ENCODE results near the gene RFNG.

The RFNG gene

GRCh38 chr17:82061047-82061925, 9.7 kb upstream of the RFNG start:
- no peak for DNase-seq (ENCODE audit: insufficient read length, low spot score)
- FAIRE-seq, result no peak
- TF ChIP-seq POLR2A (IDR thresholded peaks at IDR 0.05; ENCODE audit: low read depth, low read length), result no peak

- DNase-seq (ENCODE audit: insufficient read length, low spot score), result no peak
- no peak for TF ChIP-seq POLR2A (IDR thresholded peaks at IDR 0.05; ENCODE audit: low read depth, low read length)
- FAIRE-seq, result no peak
Measured at GRCh38 chr17:82060614-82061013, 9.0 kb upstream of the RFNG start.

GRCh38 chr17:82060001-82060380, 8.4 kb upstream of the RFNG start:
- no peak for TF ChIP-seq POLR2A (IDR thresholded peaks at IDR 0.05; ENCODE audit: low read depth, low read length)
- DNase-seq (ENCODE audit: insufficient read length, low spot score) (no peak), FAIRE-seq (no peak)

GRCh38 chr17:82059272-82060000, 7.8 kb upstream of the RFNG start:
- FAIRE-seq (no peak), DNase-seq (ENCODE audit: insufficient read length, low spot score) (no peak)
- no peak for TF ChIP-seq POLR2A (IDR thresholded peaks at IDR 0.05; ENCODE audit: low read depth, low read length)

- no peak for FAIRE-seq
- TF ChIP-seq POLR2A (IDR thresholded peaks at IDR 0.05; ENCODE audit: low read depth, low read length), result no peak
Measured at GRCh38 chr17:82058855-82059249, 7.2 kb upstream of the RFNG start.

GRCh38 chr17:82058230-82058854, 6.7 kb upstream of the RFNG start:
- DNase-seq (ENCODE audit: insufficient read length, low spot score) (no peak), FAIRE-seq (no peak)
- no peak for TF ChIP-seq POLR2A (IDR thresholded peaks at IDR 0.05; ENCODE audit: low read depth, low read length)

More at GRCh38 chr17:82058855-82059249, 7.2 kb upstream of the RFNG start:
- no peak for DNase-seq (ENCODE audit: insufficient read length, low spot score)

GRCh38 chr17:82056729-82057621, 5.4 kb upstream of the RFNG start:
- DNase-seq (ENCODE audit: insufficient read length, low spot score) (no peak), FAIRE-seq (no peak)

GRCh38 chr17:82055965-82056728, 4.5 kb upstream of the RFNG start:
- TF ChIP-seq POLR2A (IDR thresholded peaks at IDR 0.05; ENCODE audit: low read depth, low read length), result no peak
- DNase-seq (ENCODE audit: insufficient read length, low spot score), result no peak
- no peak for FAIRE-seq

More at GRCh38 chr17:82056729-82057621, 5.4 kb upstream of the RFNG start:
- no peak for TF ChIP-seq POLR2A (IDR thresholded peaks at IDR 0.05; ENCODE audit: low read depth, low read length)

GRCh38 chr17:82055023-82055964, 3.7 kb upstream of the RFNG start:
- TF ChIP-seq POLR2A (IDR thresholded peaks at IDR 0.05; ENCODE audit: low read depth, low read length), result no peak
- DNase-seq (ENCODE audit: insufficient read length, low spot score) (no peak), FAIRE-seq (no peak)

- no peak for FAIRE-seq
Measured at GRCh38 chr17:82054351-82055022, 2.9 kb upstream of the RFNG start.

GRCh38 chr17:82053556-82054263, 2.1 kb upstream of the RFNG start:
- TF ChIP-seq POLR2A (IDR thresholded peaks at IDR 0.05; ENCODE audit: low read depth, low read length), result no peak
- no peak for DNase-seq (ENCODE audit: insufficient read length, low spot score)
- FAIRE-seq, result no peak

More at GRCh38 chr17:82054351-82055022, 2.9 kb upstream of the RFNG start:
- no peak for DNase-seq (ENCODE audit: insufficient read length, low spot score)
- no peak for TF ChIP-seq POLR2A (IDR thresholded peaks at IDR 0.05; ENCODE audit: low read depth, low read length)

All from H54 (cell line).